Testis (tissue), 3 donors: ENCODE measurements around the gene CWF19L2. TPM values are rescaled to one million over a fixed set of nuclear protein-coding genes. Genes with fewer than 3 reads are reported as not detected.
"Not testable (repeated sequence)": the region's sequence is repeated elsewhere in the genome, so short reads cannot be mapped to it uniquely, and the experiment has no call there.

ENCODE experiments used
- DNase-seq: peaks from one replicate; pipeline ENCODE4 v3.0.0-alpha.2; 2019
- H3K27ac ChIP-seq, 2 donors: fragments of 200-600 bp; sonication (generic); one replicate each; pipeline ENCODE4 v1.5.1; 2019
- H3K27me3 ChIP-seq: fragments of 200-600 bp; sonication (generic); one replicate; pipeline ENCODE4 v1.5.1; 2019
- H3K36me3 ChIP-seq: fragments of 200-600 bp; sonication (generic); one replicate; pipeline ENCODE4 v1.5.1; 2017; ENCODE audit warnings: low read depth; ENCODE audit errors: missing control alignments
- H3K4me1 ChIP-seq: fragments of 200-600 bp; sonication (generic); one replicate; pipeline ENCODE4 v1.5.1; 2019
- H3K4me3 ChIP-seq, 2 donors: fragments of 200-600 bp; sonication (generic); one replicate each; pipeline ENCODE4 v1.5.1; 2017 to 2019
- H3K9me3 ChIP-seq: fragments of 200-600 bp; sonication (generic); one replicate; pipeline ENCODE4 v1.5.1; 2017
- CTCF ChIP-seq, 3 experiments: fragments of 450-650 bp in 2 of 3; fragments of 200-600 bp in 1 of 3; sonication (generic) in 1 of 3; IDR thresholded peaks; one replicate each; pipeline ENCODE4 v1.5.1; 2016 to 2019; ENCODE audit warnings: antibody characterized with exemption in 3 of 3, mild to moderate bottlenecking in 2 of 3, moderate library complexity in 1 of 3
- POLR2A ChIP-seq: fragments of 450-650 bp; IDR thresholded peaks from one replicate; pipeline ENCODE4 v1.6.1; 2017; ENCODE audit warnings: antibody characterized with exemption, mild to moderate bottlenecking, moderate library complexity
- WGBS, 2 donors: methylation state at CpG; one replicate each; pipeline ENCODE4 v1.1.5; 2018; 5-methylcytosine and 5-hydroxymethylcytosine counted together
- intact Hi-C: fragments of 100-400 bp; cut with DNase I; formaldehyde crosslinking; loops from one replicate; pipeline ENCODE4 v1.15.1; 2023; ENCODE audit warnings: low total_unique reads
- polyA plus RNA-seq: library from polyadenylated mRNA; stranded (reverse); fragments of 350-450 nt; fragmentation: Illumina TruSeq; extraction: RNeasy Lipid Tissue Mini Kit (QIAGEN cat#74804); gene quantifications from one replicate; pipeline ENCODE4 v1.2.3, GENCODE V29; 2014; ENCODE audit warnings: low read depth, low replicate concordance; ENCODE audit not compliant: insufficient read depth
- total RNA-seq, 2 donors: library from RNA; depleted of rRNA; stranded (reverse); fragments of >200 nt; gene quantifications; one replicate each; pipeline ENCODE4 v1.2.3, GENCODE V29; 2016

CWF19L2 gene
- total and polyA plus RNA-seq, 3 donors from 2014 or later = 3.7 to 26.0 (median 22.9) TPM

- H3K27me3 ChIP-seq = no peaks in the 10 kb centered on the region
- no peaks in the 10 kb centered on the region for H3K4me1 ChIP-seq
- DNase-seq = no peak
- no peaks in the 10 kb centered on the region for H3K9me3 ChIP-seq
- intact Hi-C loops = no loop called here
- H3K36me3 ChIP-seq = no peaks in the 10 kb centered on the region
- TF ChIP-seq POLR2A = no peak
- TF ChIP-seq CTCF (IDR thresholded peaks at IDR 0.05) = no peak
- no peak overlapping the region for H3K27ac ChIP-seq
- H3K4me3 ChIP-seq = no peak overlapping the region
- WGBS, 2 donors = 40 to 53% methylated on average over 1 of the region's 1 CpG
Observed at GRCh38 chr11:107467696-107468095, 10.1 kb upstream of the CWF19L2 start.

GRCh38 chr11:107466275-107466866, 8.7 kb upstream of the CWF19L2 start:
- H3K36me3 ChIP-seq, H3K4me3 ChIP-seq, H3K27ac ChIP-seq, intact Hi-C loops, H3K27me3 ChIP-seq, H3K4me1 ChIP-seq, H3K9me3 ChIP-seq, DNase-seq: not testable (repeated sequence)
- WGBS, 2 donors = 84 to 88% methylated on average over 10 of the region's 10 CpGs

DNA sequence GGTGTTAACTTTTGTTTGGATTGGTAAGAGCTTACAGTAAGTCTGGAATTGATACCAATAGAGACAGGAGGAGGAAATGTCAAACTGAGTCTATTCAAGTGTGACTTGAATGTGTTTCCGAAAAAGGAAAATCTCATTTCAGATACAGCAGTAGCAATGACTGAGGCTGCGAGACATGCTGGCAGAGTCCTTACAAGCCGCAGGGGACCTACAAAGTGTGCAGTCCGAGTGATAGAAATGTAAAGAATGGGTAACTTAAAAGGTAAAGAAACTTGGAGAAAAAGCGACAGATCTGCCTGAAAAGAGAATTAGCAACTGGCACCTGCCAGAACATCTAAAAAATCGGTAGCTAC, 444 bp downstream of the CWF19L2 start:
- intact Hi-C loops = no loop called here

GRCh38 chr11:107453594-107454286, 3.9 kb downstream of the CWF19L2 start:
- TF ChIP-seq POLR2A (no peak), CTCF (IDR thresholded peaks at IDR 0.05) (no peak)
- no peaks in the 10 kb centered on the region for H3K36me3 ChIP-seq
- 92 to 100% methylated on average over 1 to 5 of the region's 5 CpGs for WGBS, 2 donors

More for the DNA sequence above, 444 bp downstream of the CWF19L2 start:
- no peak for DNase-seq
- Histone ChIP-seq H3K27me3 (no peaks in the 10 kb centered on the region), H3K9me3 (no peaks in the 10 kb centered on the region), H3K36me3 (no peaks in the 10 kb centered on the region), H3K4me1 (peaks cover 6% of the 10 kb centered on the region), H3K27ac (peak overlapping the region; percentile 87 to 90), H3K4me3 (peak overlapping the region; percentile 85 to 91)
- 0% methylated on average over 5 to 6 of the region's 6 CpGs for WGBS, 2 donors
- no peak for TF ChIP-seq POLR2A

GRCh38 chr11:107446822-107447431, 10.7 kb downstream of the CWF19L2 start:
- Histone ChIP-seq H3K27me3 (no peaks in the 10 kb centered on the region), H3K4me1 (no peaks in the 10 kb centered on the region), H3K9me3 (no peaks in the 10 kb centered on the region), H3K4me3 (no peak overlapping the region), H3K36me3 (no peaks in the 10 kb centered on the region), H3K27ac (no peak overlapping the region)
- intact Hi-C loops = no loop called here
- no peak for DNase-seq
- TF ChIP-seq CTCF (IDR thresholded peaks at IDR 0.05) (no peak), POLR2A (no peak)
- WGBS, 2 donors = 89 to 90% methylated on average over 3 of the region's 3 CpGs

More at GRCh38 chr11:107453594-107454286, 3.9 kb downstream of the CWF19L2 start:
- H3K27me3 ChIP-seq = no peaks in the 10 kb centered on the region
- intact Hi-C loops = no loop called here
- no peak overlapping the region for H3K27ac ChIP-seq
- H3K9me3 ChIP-seq = no peaks in the 10 kb centered on the region
- DNase-seq = no peak
- H3K4me1 ChIP-seq = peaks cover 6% of the 10 kb centered on the region
- no peak overlapping the region for H3K4me3 ChIP-seq
